Coronary artery (tissue), 2 donors: ENCODE results near the gene ABLIM3.

Experiments used
- DNase-seq: peaks from one replicate; pipeline ENCODE4 v3.0.0-alpha.2; 2017; ENCODE audit warnings: low spot score
- H3K27ac ChIP-seq, 2 donors: fragments of 200-600 bp; sonication (generic); one replicate each; pipeline ENCODE4 v1.5.1; 2016 to 2019
- H3K4me3 ChIP-seq: fragments of 200-600 bp; sonication (generic); 2 replicates; pipeline ENCODE4 v1.5.1; 2016; ENCODE audit warnings: mild to moderate bottlenecking, moderate library complexity
- TF ChIP-seq, protein P1 (sequence below): fragments of 200-600 bp; sonication (generic); IDR thresholded peaks from one replicate; pipeline ENCODE4 v1.5.1; 2019; ENCODE audit warnings: antibody characterized with exemption

ABLIM3 gene

DNA sequence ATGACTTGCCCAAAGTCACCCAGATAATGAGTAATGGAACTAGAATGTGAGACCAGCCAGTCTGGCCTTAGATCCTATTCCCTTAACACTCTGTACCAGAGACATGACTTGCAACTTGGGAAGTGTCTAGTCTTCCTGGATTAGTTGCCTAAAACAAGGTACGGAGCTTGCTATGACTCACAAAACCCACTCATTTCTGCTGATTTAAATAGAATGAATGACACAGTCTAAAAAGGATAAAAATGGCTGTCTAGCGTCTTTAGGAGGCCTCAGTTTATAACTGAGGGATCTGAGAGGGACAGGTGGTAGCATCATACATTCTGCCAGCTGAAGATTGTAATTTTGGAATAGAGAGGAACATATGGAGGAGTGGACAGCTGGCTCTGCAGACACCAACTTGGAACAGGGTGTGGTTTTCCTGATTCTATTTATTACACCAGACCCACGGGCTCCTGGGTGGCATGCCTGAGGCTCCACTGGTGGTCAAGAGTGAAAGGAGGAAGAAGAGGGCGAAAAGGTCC lies 62.7 kb downstream of the ABLIM3 start:
- Histone ChIP-seq H3K4me3 (no peak overlapping the region), H3K27ac (no peak overlapping the region)
- TF ChIP-seq, protein P1, sequence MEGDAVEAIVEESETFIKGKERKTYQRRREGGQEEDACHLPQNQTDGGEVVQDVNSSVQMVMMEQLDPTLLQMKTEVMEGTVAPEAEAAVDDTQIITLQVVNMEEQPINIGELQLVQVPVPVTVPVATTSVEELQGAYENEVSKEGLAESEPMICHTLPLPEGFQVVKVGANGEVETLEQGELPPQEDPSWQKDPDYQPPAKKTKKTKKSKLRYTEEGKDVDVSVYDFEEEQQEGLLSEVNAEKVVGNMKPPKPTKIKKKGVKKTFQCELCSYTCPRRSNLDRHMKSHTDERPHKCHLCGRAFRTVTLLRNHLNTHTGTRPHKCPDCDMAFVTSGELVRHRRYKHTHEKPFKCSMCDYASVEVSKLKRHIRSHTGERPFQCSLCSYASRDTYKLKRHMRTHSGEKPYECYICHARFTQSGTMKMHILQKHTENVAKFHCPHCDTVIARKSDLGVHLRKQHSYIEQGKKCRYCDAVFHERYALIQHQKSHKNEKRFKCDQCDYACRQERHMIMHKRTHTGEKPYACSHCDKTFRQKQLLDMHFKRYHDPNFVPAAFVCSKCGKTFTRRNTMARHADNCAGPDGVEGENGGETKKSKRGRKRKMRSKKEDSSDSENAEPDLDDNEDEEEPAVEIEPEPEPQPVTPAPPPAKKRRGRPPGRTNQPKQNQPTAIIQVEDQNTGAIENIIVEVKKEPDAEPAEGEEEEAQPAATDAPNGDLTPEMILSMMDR: no peak
- no peak for DNase-seq

DNA sequence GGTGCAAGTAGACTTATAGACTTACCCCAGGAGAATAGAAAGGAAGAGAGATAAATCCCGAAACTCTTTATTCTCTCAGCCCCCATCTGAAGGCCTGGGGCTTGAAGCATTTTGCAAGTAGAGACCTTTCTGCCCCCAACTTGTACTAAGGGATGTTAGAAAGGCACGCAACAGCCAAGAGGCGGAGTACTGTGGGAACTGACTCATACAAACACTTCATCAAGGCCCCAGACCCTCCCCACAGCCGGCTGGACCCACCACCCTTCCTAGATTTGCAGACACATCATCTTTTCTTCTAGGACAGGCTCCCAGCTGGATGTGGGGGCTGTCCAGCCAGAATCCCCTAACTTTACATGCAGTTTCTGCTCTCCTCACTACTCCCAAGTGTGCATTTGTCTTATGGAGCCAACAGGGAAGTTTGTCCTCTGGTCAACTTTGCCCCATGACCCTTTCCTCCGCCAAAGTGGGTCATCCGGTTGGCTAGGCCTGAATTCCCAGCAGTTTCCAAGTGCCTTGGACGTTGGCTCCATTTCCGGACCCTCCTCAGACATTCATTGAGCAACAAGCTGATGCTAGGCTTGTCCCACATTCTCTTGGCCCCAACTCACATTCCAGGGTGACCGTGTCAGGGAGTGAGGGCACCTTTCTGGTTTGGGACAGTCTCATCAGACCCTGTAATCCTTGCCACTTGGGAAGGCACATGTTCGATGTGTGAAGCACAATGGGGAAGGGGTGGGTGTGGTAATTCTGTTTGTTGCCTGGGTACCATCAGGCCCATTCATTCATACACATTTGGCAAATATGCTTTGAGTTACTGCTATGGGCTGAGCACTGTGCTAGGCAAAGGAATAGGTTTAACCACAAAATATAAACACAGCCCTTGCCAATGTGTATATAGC lies 64.6 kb downstream of the ABLIM3 start:
- Histone ChIP-seq H3K27ac (peak overlapping the region in 1 of 2 donors; percentile 60), H3K4me3 (no peak overlapping the region)
- TF ChIP-seq, protein P1: no peak
- peak; percentile 84 for DNase-seq

GRCh38 chr5:149206524-149207141 lies 65.3 kb downstream of the ABLIM3 start:
- TF ChIP-seq, protein P1: no peak
- H3K4me3 ChIP-seq: no peak overlapping the region
- peak overlapping the region in 1 of 2 donors; percentile 60 for H3K27ac ChIP-seq
- DNase-seq: no peak

DNA sequence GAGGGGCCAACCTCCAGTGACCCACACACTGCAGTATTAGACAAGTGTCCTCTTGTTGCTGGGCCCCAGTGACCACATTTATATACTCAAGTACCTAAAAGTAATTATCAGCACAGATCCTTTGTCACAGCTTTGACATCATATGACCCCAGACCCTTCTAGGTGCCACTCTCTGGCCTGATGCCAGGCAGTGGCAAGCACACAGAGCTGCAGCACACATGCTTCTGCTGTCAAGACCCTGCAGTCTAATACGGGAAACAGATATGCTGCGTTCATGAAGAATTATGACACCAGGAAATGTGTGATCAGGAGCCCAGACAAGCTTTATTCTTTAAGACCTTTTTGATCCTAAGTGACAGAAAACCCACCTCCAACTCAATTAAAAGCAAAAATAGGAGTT lies 66.5 kb downstream of the ABLIM3 start:
- TF ChIP-seq, protein P1: no peak

DNA sequence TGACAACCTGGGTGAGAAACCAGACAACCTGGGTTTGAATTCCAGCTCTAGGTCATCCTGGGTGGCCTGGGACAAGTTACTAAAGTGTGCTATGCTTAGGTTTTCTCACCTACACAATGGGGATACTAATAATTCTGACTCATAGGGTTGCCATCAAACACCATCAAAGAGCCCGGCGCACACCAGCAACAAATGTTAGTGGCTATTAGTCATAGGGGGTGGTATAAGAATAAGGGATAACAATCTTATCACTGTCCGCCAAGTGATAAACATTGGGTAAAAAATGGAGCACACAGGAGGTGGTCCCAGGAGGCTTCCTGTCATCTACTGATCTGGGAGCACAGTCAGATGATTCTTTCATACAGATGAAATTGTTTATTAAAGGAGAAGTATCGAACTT lies 68.9 kb downstream of the ABLIM3 start:
- no peak for DNase-seq
- Histone ChIP-seq H3K4me3 (no peak overlapping the region), H3K27ac (no peak overlapping the region)
- TF ChIP-seq, protein P1: no peak

More for the DNA sequence above, 66.5 kb downstream of the ABLIM3 start:
- Histone ChIP-seq H3K27ac (no peak overlapping the region), H3K4me3 (no peak overlapping the region)
- no peak for DNase-seq

DNA sequence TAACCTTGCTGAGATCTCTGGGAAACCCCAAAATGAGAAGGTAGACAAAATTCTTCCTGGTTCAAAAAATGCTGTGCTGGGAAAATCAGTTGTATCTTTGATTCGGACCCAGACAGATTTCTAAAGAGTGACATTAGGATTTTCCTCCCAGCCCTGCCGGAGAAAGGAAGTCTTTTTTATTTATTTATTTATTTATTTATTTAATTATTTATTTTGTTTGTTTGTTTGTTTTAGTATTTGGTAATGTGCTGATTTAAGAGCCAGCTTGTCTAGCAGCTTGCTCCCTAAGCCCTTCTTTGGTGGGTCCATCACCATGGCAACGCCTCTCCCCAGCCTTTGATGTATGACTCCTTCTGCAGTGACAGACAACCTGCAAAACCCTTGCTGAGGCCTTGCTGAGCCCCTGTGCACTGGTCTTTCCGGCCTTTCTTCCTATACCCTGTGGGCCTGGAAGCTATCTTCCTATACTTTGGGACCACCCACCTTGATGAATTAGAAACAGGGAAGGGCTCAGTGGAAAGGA lies 69.7 kb downstream of the ABLIM3 start:
- H3K27ac ChIP-seq: no peak overlapping the region
- no peak overlapping the region for H3K4me3 ChIP-seq
- no peak for DNase-seq
- TF ChIP-seq, protein P1: no peak
